ENCODE data around the gene FLAD1.

The FLAD1 gene

GRCh38 chr1:154969246-154969645, 13.9 kb upstream of the FLAD1 start (continued):
- no peak for TF ChIP-seq REST (tag by site-specific recombination; IDR thresholded peaks at IDR 0.05)
- TF ChIP-seq ZNF623 (tag by site-specific recombination; IDR thresholded peaks at IDR 0.05): no peak
- TF ChIP-seq ZSCAN18 (tag by site-specific recombination; IDR thresholded peaks at IDR 0.05): no peak

- ChIA-PET CTCF (interaction anchor here (0.6 to 2.0 kb wide), 6 partner anchors 8 to 91 kb away, joined by 3 to 16 read pairs (median 6); partner anchors contain the start of gene PYGO2), POLR2A (interaction anchor here (1.1 to 6.0 kb wide), 9 partner anchors 8 to 81 kb away, joined by 4 to 69 read pairs (median 4); partner anchors contain the start of genes ADAM15, FLAD1, PBXIP1 and PMVK)
- Histone ChIP-seq H3K27ac (ENCODE audit: extremely low read depth, low read depth, low read length) (peak overlapping the region; percentile 32; the same call in 1 of the 2 replicates), H3K4me1 (ENCODE audit: control insufficient read depth, insufficient read depth, low read length) (peaks cover 12% of the 10 kb centered on the region), H3K36me3 (ENCODE audit: control insufficient read depth in 2 of 2, insufficient read depth in 1 of 2, low read length in 2 of 2) (peaks cover 0 to 45% of the 10 kb centered on the region in 2 experiments; a peak in 1 of 3 replicates), H3K9me3 (ENCODE audit: control insufficient read depth, insufficient read depth, low read depth, low read length) (no peaks in the 10 kb centered on the region), H3K4me3 (ENCODE audit: low read depth, low read length) (no peak overlapping the region)
- TF ChIP-seq INSM2 (tag by site-specific recombination; IDR thresholded peaks at IDR 0.05) (no peak), GLI4 (tag by site-specific recombination; IDR thresholded peaks at IDR 0.05) (no peak), OSR2 (tag by site-specific recombination; IDR thresholded peaks at IDR 0.05) (no peak), ZNF843 (tag by site-specific recombination; IDR thresholded peaks at IDR 0.05) (no peak), ZNF518A (tag by site-specific recombination; conservative IDR thresholded peaks at IDR 0.05; ENCODE audit: low read depth) (no peak), ZNF624 (tag by site-specific recombination; IDR thresholded peaks at IDR 0.05) (no peak), ZIC2 (tag by site-specific recombination; IDR thresholded peaks at IDR 0.05) (no peak), EGR2 (tag by site-specific recombination; IDR thresholded peaks at IDR 0.05; ENCODE audit: low read depth) (peak; percentile 38; the same call in 1 of the 2 replicates), ZFHX2 (tag by site-specific recombination; conservative IDR thresholded peaks at IDR 0.05) (peak; percentile 53; the same call in 1 of the 2 replicates), ZNF121 (tag by site-specific recombination; IDR thresholded peaks at IDR 0.05) (no peak)
Observed at GRCh38 chr1:154969860-154970452, 13.2 kb upstream of the FLAD1 start.

Data from HEK293 (cell line).